ENCODE results near the gene TTLL13. TPM values are rescaled to one million over a fixed set of nuclear protein-coding genes. Genes with fewer than 3 reads are reported as not detected.

Gene TTLL13
- total RNA-seq, 2 experiments from 2014 or later = 0.57 to 1.3 TPM

DNA sequence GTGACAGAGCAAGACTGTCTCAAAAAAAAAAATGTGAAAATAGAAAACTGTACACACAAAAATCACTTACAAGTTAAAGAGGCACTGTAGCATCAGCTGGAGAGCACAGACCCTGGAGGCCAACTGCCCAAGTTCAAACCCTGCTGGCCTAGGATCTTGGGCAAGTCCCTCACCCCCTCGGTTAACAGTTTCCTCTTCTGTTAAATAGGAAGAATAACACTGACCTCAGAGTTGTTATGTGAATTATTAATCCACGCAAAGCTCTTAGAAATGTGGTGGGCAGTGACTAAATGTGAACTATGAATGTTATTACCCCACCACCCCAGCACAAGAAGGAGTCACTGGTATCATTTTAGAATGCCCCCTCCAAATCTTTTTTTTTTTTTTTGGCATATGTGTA, 26.8 kb upstream of the TTLL13 start:
- ChIA-PET POLR2A (interaction anchor here (0.6 kb wide), 1 partner anchor 492 kb away, joined by 3 read pairs; no protein-coding TSS in a partner anchor), CTCF (ENCODE audit: unreplicated experiment) (no interaction called here)
- Histone ChIP-seq H4K20me1 (ENCODE audit: insufficient read depth, low read length) (no peaks in the 10 kb centered on the region), H3K4me1 (ENCODE audit: insufficient read depth, low read length, poor library complexity, severe bottlenecking) (peaks cover 5% of the 10 kb centered on the region), H3K4me3 (ENCODE audit: low read depth, low read length, poor library complexity, severe bottlenecking) (no peak overlapping the region), H3K4me2 (ENCODE audit: low read length) (no peak overlapping the region), H3K9me2 (ENCODE audit: insufficient read depth, low read length) (no peaks in the 10 kb centered on the region), H2AFZ (ENCODE audit: low read length) (no peak overlapping the region), H3K79me2 (ENCODE audit: insufficient read depth, low read depth, low read length) (no peaks in the 10 kb centered on the region), H3K36me3 (ENCODE audit: insufficient read depth, low read length) (peaks cover 33% of the 10 kb centered on the region; the same call in 1 of the 2 replicates), H3K9me3 (ENCODE audit: low read length) (no peaks in the 10 kb centered on the region), H3K27ac (ENCODE audit: low read depth, low read length, poor library complexity, severe bottlenecking) (no peak overlapping the region)
- intact Hi-C loops (cut with micrococcal nuclease; ENCODE audit: unreplicated experiment) = no loop called here
- no peak for DNase-seq (ENCODE audit: low spot score)
- TF ChIP-seq EZH2phosphoT487 (IDR thresholded peaks at IDR 0.05; ENCODE audit: borderline replicate concordance, low read depth, low read length) = no peak
- TF ChIP-seq, protein P1, sequence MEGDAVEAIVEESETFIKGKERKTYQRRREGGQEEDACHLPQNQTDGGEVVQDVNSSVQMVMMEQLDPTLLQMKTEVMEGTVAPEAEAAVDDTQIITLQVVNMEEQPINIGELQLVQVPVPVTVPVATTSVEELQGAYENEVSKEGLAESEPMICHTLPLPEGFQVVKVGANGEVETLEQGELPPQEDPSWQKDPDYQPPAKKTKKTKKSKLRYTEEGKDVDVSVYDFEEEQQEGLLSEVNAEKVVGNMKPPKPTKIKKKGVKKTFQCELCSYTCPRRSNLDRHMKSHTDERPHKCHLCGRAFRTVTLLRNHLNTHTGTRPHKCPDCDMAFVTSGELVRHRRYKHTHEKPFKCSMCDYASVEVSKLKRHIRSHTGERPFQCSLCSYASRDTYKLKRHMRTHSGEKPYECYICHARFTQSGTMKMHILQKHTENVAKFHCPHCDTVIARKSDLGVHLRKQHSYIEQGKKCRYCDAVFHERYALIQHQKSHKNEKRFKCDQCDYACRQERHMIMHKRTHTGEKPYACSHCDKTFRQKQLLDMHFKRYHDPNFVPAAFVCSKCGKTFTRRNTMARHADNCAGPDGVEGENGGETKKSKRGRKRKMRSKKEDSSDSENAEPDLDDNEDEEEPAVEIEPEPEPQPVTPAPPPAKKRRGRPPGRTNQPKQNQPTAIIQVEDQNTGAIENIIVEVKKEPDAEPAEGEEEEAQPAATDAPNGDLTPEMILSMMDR (conservative IDR thresholded peaks at IDR 0.05; ENCODE audit: low read length) = no peak
- BruUV-seq (replicated peaks) = no TSS peak

- H3K27ac ChIP-seq (ENCODE audit: low read depth, low read length, poor library complexity, severe bottlenecking) = no peak overlapping the region
- H2AFZ ChIP-seq (ENCODE audit: low read length) = no peak overlapping the region
- DNase-seq (ENCODE audit: low spot score) = no peak
- H4K20me1 ChIP-seq (ENCODE audit: insufficient read depth, low read length) = no peaks in the 10 kb centered on the region
- ChIA-PET POLR2A (no interaction called here), CTCF (ENCODE audit: unreplicated experiment) (no interaction called here)
- H3K36me3 ChIP-seq (ENCODE audit: insufficient read depth, low read length) = peaks cover 43% of the 10 kb centered on the region; the same call in 1 of the 2 replicates
- H3K9me3 ChIP-seq (ENCODE audit: low read length) = no peaks in the 10 kb centered on the region
- intact Hi-C loops (cut with micrococcal nuclease; ENCODE audit: unreplicated experiment) = no loop called here
- TF ChIP-seq EZH2phosphoT487 (IDR thresholded peaks at IDR 0.05; ENCODE audit: borderline replicate concordance, low read depth, low read length) = no peak
- TF ChIP-seq, protein P1 (conservative IDR thresholded peaks at IDR 0.05; ENCODE audit: low read length) = no peak
- H3K4me2 ChIP-seq (ENCODE audit: low read length) = no peak overlapping the region
- H3K9me2 ChIP-seq (ENCODE audit: insufficient read depth, low read length) = no peaks in the 10 kb centered on the region
- H3K4me1 ChIP-seq (ENCODE audit: insufficient read depth, low read length, poor library complexity, severe bottlenecking) = peaks cover 5% of the 10 kb centered on the region
- no TSS peak for BruUV-seq (replicated peaks)
- no peak overlapping the region for H3K4me3 ChIP-seq (ENCODE audit: low read depth, low read length, poor library complexity, severe bottlenecking)
- H3K79me2 ChIP-seq (ENCODE audit: insufficient read depth, low read depth, low read length) = no peaks in the 10 kb centered on the region
Observed at GRCh38 chr15:90223441-90224165, 25.8 kb upstream of the TTLL13 start.

DNA sequence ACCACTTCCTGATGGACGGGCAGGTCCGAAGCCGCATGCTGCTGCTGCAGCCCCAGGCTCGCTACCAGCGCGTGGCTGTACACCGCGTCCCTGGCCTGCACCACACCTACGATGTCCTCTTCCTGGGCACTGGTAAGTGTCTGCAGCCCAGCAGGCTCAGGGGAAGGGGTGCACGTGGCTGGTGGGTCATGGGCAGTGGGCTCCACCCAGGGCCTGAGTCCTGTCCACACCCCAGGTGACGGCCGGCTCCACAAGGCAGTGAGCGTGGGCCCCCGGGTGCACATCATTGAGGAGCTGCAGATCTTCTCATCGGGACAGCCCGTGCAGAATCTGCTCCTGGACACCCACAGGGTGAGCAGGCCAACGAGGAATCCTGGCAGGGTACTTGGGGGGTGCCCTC, 24.3 kb upstream of the TTLL13 start:
- intact Hi-C loops (cut with micrococcal nuclease; ENCODE audit: unreplicated experiment) = no loop called here
- H4K20me1 ChIP-seq (ENCODE audit: insufficient read depth, low read length) = no peaks in the 10 kb centered on the region
- H3K36me3 ChIP-seq (ENCODE audit: insufficient read depth, low read length) = peaks cover 58% of the 10 kb centered on the region; the same call in 1 of the 2 replicates
- H3K9me2 ChIP-seq (ENCODE audit: insufficient read depth, low read length) = no peaks in the 10 kb centered on the region
- no peaks in the 10 kb centered on the region for H3K79me2 ChIP-seq (ENCODE audit: insufficient read depth, low read depth, low read length)
- no peaks in the 10 kb centered on the region for H3K9me3 ChIP-seq (ENCODE audit: low read length)
- H2AFZ ChIP-seq (ENCODE audit: low read length) = no peak overlapping the region
- H3K4me2 ChIP-seq (ENCODE audit: low read length) = no peak overlapping the region
- ChIA-PET POLR2A (no interaction called here), CTCF (ENCODE audit: unreplicated experiment) (no interaction called here)
- H3K4me3 ChIP-seq (ENCODE audit: low read depth, low read length, poor library complexity, severe bottlenecking) = no peak overlapping the region
- TF ChIP-seq, protein P1 (conservative IDR thresholded peaks at IDR 0.05; ENCODE audit: low read length) = no peak
- BruUV-seq (replicated peaks) = no TSS peak
- DNase-seq (ENCODE audit: low spot score) = no peak
- no peaks in the 10 kb centered on the region for H3K4me1 ChIP-seq (ENCODE audit: insufficient read depth, low read length, poor library complexity, severe bottlenecking)
- H3K27ac ChIP-seq (ENCODE audit: low read depth, low read length, poor library complexity, severe bottlenecking) = no peak overlapping the region

Data from OCI-LY7 (cell line).